ENCODE results near the gene SURF1.

SURF1 gene

DNA sequence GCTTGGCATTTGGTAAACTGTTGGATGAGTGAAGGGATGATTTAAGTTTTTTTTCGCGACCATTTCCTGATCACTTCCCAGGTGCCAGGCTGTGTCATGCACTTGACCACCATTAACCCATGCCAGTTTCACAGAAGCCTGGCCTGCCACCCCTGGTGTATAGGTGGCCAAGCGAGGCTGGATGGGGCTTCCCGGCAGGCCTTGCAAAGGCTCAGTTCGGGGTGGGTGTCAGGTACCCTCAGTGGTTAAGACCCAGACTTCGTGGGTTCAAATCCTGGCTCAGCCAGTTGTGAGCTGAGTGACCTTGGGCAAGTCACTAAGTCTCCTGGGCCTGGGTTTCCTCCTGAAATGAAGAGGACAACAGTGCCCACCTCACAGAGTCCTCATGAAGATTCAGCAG, 10.7 kb downstream of the SURF1 start:
- H3K9me2 ChIP-seq (ENCODE audit: low read depth, low read length), result no peaks in the 10 kb centered on the region
- H3K4me2 ChIP-seq (ENCODE audit: low read length), result no peak overlapping the region
- peaks cover 13% of the 10 kb centered on the region for H3K79me2 ChIP-seq (ENCODE audit: insufficient read depth, low read length)

DNA sequence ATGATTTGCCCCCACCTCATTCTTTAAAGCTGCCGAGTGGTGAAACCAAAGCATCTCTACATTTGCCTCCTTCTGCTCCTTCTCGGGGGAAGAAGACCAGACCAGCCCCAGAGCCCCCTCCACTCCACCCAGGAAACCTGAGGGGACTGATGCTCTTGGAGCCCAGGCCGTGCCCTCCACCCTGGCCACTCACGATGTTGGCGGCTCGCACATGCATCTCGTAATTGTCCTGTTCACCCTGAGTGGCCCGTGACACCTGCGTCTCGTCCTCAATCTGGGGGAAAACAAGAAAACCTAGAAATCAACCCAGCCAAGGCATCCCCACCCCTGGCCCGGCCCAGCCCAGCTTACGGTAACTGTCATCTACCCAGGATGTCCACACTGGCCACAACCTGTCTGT, 11.3 kb downstream of the SURF1 start:
- no peak overlapping the region for H3K9ac ChIP-seq (ENCODE audit: low read length)
- TF ChIP-seq EZH2 (IDR thresholded peaks at IDR 0.05; ENCODE audit: borderline replicate concordance, low read length), result no peak
- TF ChIP-seq, protein P1, sequence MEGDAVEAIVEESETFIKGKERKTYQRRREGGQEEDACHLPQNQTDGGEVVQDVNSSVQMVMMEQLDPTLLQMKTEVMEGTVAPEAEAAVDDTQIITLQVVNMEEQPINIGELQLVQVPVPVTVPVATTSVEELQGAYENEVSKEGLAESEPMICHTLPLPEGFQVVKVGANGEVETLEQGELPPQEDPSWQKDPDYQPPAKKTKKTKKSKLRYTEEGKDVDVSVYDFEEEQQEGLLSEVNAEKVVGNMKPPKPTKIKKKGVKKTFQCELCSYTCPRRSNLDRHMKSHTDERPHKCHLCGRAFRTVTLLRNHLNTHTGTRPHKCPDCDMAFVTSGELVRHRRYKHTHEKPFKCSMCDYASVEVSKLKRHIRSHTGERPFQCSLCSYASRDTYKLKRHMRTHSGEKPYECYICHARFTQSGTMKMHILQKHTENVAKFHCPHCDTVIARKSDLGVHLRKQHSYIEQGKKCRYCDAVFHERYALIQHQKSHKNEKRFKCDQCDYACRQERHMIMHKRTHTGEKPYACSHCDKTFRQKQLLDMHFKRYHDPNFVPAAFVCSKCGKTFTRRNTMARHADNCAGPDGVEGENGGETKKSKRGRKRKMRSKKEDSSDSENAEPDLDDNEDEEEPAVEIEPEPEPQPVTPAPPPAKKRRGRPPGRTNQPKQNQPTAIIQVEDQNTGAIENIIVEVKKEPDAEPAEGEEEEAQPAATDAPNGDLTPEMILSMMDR (IDR thresholded peaks at IDR 0.05; ENCODE audit: low read length), result no peak
- H3K4me3 ChIP-seq (ENCODE audit: low read depth, low read length, poor library complexity, severe bottlenecking), result no peak overlapping the region
- no peak overlapping the region for H3K27ac ChIP-seq (ENCODE audit: low read depth, low read length, poor library complexity, severe bottlenecking)
- H3K9me2 ChIP-seq (ENCODE audit: low read depth, low read length), result no peaks in the 10 kb centered on the region
- no peaks in the 10 kb centered on the region for H3K27me3 ChIP-seq (ENCODE audit: insufficient read depth, low read length)
- H3K4me2 ChIP-seq (ENCODE audit: low read length), result no peak overlapping the region
- H4K20me1 ChIP-seq (ENCODE audit: insufficient read depth, low read length), result no peaks in the 10 kb centered on the region
- H3K9me3 ChIP-seq (ENCODE audit: low read length), result no peaks in the 10 kb centered on the region
- H3F3A ChIP-seq (ENCODE audit: insufficient read depth, low read length), result 0 out of 2 replicates have a peak, but pooled peaks cover 2% of the 10 kb centered on the region
- H3K4me1 ChIP-seq (ENCODE audit: insufficient read depth, low read length, severe bottlenecking), result peaks cover 35% of the 10 kb centered on the region
- H3K36me3 ChIP-seq (ENCODE audit: insufficient read depth, low read length), result peaks cover 76% of the 10 kb centered on the region
- H3K79me2 ChIP-seq (ENCODE audit: insufficient read depth, low read length), result peaks cover 13% of the 10 kb centered on the region
- H2AFZ ChIP-seq (ENCODE audit: low read length), result no peak overlapping the region

More for the DNA sequence above, 10.7 kb downstream of the SURF1 start:
- H4K20me1 ChIP-seq (ENCODE audit: insufficient read depth, low read length), result no peaks in the 10 kb centered on the region
- H3K27ac ChIP-seq (ENCODE audit: low read depth, low read length, poor library complexity, severe bottlenecking), result no peak overlapping the region
- no peaks in the 10 kb centered on the region for H3K9me3 ChIP-seq (ENCODE audit: low read length)
- H3K36me3 ChIP-seq (ENCODE audit: insufficient read depth, low read length), result peaks cover 76% of the 10 kb centered on the region
- H2AFZ ChIP-seq (ENCODE audit: low read length), result no peak overlapping the region
- peaks cover 35% of the 10 kb centered on the region for H3K4me1 ChIP-seq (ENCODE audit: insufficient read depth, low read length, severe bottlenecking)
- no peak overlapping the region for H3K4me3 ChIP-seq (ENCODE audit: low read depth, low read length, poor library complexity, severe bottlenecking)
- TF ChIP-seq, protein P1 (IDR thresholded peaks at IDR 0.05; ENCODE audit: low read length), result no peak
- TF ChIP-seq EZH2 (IDR thresholded peaks at IDR 0.05; ENCODE audit: borderline replicate concordance, low read length), result no peak
- H3K27me3 ChIP-seq (ENCODE audit: insufficient read depth, low read length), result no peaks in the 10 kb centered on the region
- no peak overlapping the region for H3K9ac ChIP-seq (ENCODE audit: low read length)
- peaks cover 6% of the 10 kb centered on the region; the same call in 1 of the 2 replicates for H3F3A ChIP-seq (ENCODE audit: insufficient read depth, low read length)

DNA sequence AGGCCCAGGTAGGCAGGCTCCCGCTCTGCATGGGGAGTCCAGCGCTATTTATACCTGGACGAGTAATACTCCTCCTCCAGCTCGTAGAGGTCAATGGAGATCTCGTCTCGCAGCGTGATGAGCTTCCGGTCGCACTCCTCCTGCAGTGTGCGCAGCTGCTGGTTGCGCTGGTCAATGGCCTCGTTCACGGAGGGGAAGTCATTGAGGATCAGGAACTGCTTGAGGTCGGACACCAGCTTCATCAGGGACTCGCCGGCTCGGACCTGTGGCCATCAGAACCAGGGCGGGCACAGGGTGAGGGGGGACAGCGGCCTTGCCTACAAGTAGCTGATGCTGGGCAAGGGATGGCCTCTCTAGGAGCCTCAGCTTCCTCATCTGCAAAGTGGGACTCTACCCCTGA, 12.2 kb downstream of the SURF1 start:
- no peak overlapping the region for H3K27ac ChIP-seq (ENCODE audit: low read depth, low read length, poor library complexity, severe bottlenecking)
- no peaks in the 10 kb centered on the region for H3F3A ChIP-seq (ENCODE audit: insufficient read depth, low read length)
- no peak overlapping the region for H2AFZ ChIP-seq (ENCODE audit: low read length)
- no peaks in the 10 kb centered on the region for H3K9me2 ChIP-seq (ENCODE audit: low read depth, low read length)
- no peak overlapping the region for H3K4me3 ChIP-seq (ENCODE audit: low read depth, low read length, poor library complexity, severe bottlenecking)
- TF ChIP-seq, protein P1 (IDR thresholded peaks at IDR 0.05; ENCODE audit: low read length), result no peak
- no peak for TF ChIP-seq EZH2 (IDR thresholded peaks at IDR 0.05; ENCODE audit: borderline replicate concordance, low read length)
- no peak overlapping the region for H3K9ac ChIP-seq (ENCODE audit: low read length)
- peaks cover 76% of the 10 kb centered on the region for H3K36me3 ChIP-seq (ENCODE audit: insufficient read depth, low read length)
- H3K4me2 ChIP-seq (ENCODE audit: low read length), result no peak overlapping the region
- H3K79me2 ChIP-seq (ENCODE audit: insufficient read depth, low read length), result peaks cover 10% of the 10 kb centered on the region
- no peaks in the 10 kb centered on the region for H3K27me3 ChIP-seq (ENCODE audit: insufficient read depth, low read length)
- H3K9me3 ChIP-seq (ENCODE audit: low read length), result no peaks in the 10 kb centered on the region
- H4K20me1 ChIP-seq (ENCODE audit: insufficient read depth, low read length), result no peaks in the 10 kb centered on the region
- H3K4me1 ChIP-seq (ENCODE audit: insufficient read depth, low read length, severe bottlenecking), result peaks cover 26% of the 10 kb centered on the region

Measured in OCI-LY1 (cell line).